PC-3 (cell line): ENCODE measurements around the gene AS3MT. TPM values are rescaled to one million over a fixed set of nuclear protein-coding genes. Genes with fewer than 3 reads are reported as not detected.

Experiments
- ATAC-seq: fragments of 200-7000 bp; cut with Tn5 transposase; 2 replicates; pipeline ENCODE4 v1.9.1; 2020; ENCODE audit warnings: mild to moderate bottlenecking, moderate library complexity
- BruUV-seq: library from RNA; stranded (reverse); fragments of 400-500 nt; replicated peaks from 2 replicates; lab custom pipeline; 2021; lab: Mats Ljungman, UMichigan
- CTCF ChIA-PET: fragments of 300-600 bp; sonication (Branson Sonifier 250); formaldehyde crosslinking; loops from one replicate; lab custom pipeline; 2022; ENCODE audit warnings: antibody characterized with exemption; lab: Charles Lee
- POLR2A ChIA-PET: fragments of 300-600 bp; sonication (Branson Sonifier 250); formaldehyde crosslinking; loops from one replicate; lab custom pipeline; 2022; ENCODE audit warnings: antibody characterized with exemption; ENCODE audit not compliant: unreplicated experiment; lab: Charles Lee
- DNase-seq: peaks from one replicate; pipeline ENCODE4 v3.0.0-alpha.2; 2015
- H2AFZ ChIP-seq: fragments of 300-600 bp; sonication (generic); 2 replicates; pipeline ENCODE4 v1.6.0; 2016; ENCODE audit warnings: antibody characterized with exemption, low read length
- H3F3A ChIP-seq: fragments of 300-600 bp; sonication (generic); one replicate; pipeline ENCODE4 v1.6.0; 2017; ENCODE audit warnings: antibody characterized with exemption, low read length, control low read depth, mild to moderate bottlenecking; ENCODE audit not compliant: unreplicated experiment
- H3K27ac ChIP-seq: fragments of 300-600 bp; sonication (generic); 2 replicates; pipeline ENCODE4 v1.5.1; 2016; ENCODE audit warnings: mild to moderate bottlenecking, low read length
- H3K27me3 ChIP-seq: fragments of 300-600 bp; sonication (generic); 2 replicates; pipeline ENCODE4 v1.6.1; 2016; ENCODE audit warnings: low read length, mixed read lengths
- H3K36me3 ChIP-seq: fragments of 300-600 bp; sonication (generic); 2 replicates; pipeline ENCODE4 v1.6.1; 2016; ENCODE audit warnings: low read depth, mixed run types, low read length, mixed read lengths
- H3K4me1 ChIP-seq: fragments of 300-600 bp; sonication (generic); 2 replicates; pipeline ENCODE4 v1.5.1; 2016; ENCODE audit warnings: low read length; ENCODE audit not compliant: insufficient read depth
- H3K4me2 ChIP-seq: fragments of 300-600 bp; sonication (generic); 2 replicates; pipeline ENCODE4 v1.6.0; 2016; ENCODE audit warnings: low read length
- H3K4me3 ChIP-seq: fragments of 300-600 bp; sonication (generic); 2 replicates; pipeline ENCODE4 v1.5.1; 2016; ENCODE audit warnings: mild to moderate bottlenecking, low read length, mixed read lengths
- H3K79me2 ChIP-seq: fragments of 300-600 bp; sonication (generic); 2 replicates; pipeline ENCODE4 v1.6.1; 2017; ENCODE audit warnings: low read length, mixed read lengths
- H3K9ac ChIP-seq: fragments of 300-600 bp; sonication (generic); 2 replicates; pipeline ENCODE4 v1.6.0; 2016; ENCODE audit warnings: mild to moderate bottlenecking, low read length
- H3K9me2 ChIP-seq: fragments of 300-600 bp; sonication (generic); replicated peaks from 2 replicates; pipeline ENCODE4 v1.6.1; 2016; ENCODE audit warnings: mixed run types, low read length, mixed read lengths
- H3K9me3 ChIP-seq: fragments of 300-600 bp; sonication (generic); 2 replicates; pipeline ENCODE4 v1.6.1; 2016; ENCODE audit warnings: low read length, mixed read lengths
- H4K20me1 ChIP-seq: fragments of 300-600 bp; sonication (generic); 2 replicates; pipeline ENCODE4 v1.6.1; 2016; ENCODE audit warnings: low read length, mixed read lengths
- EZH2 ChIP-seq: fragments of 300-600 bp; sonication (generic); IDR thresholded peaks from one replicate; pipeline ENCODE4 v1.6.1; 2017; ENCODE audit warnings: antibody characterized with exemption, mild to moderate bottlenecking, low read length; ENCODE audit not compliant: unreplicated experiment
- EZH2phosphoT487 ChIP-seq: fragments of 300-600 bp; sonication (generic); IDR thresholded peaks from 2 replicates; pipeline ENCODE4 v1.6.1; 2018; ENCODE audit warnings: mild to moderate bottlenecking, antibody characterized with exemption, low read length, borderline replicate concordance
- intact Hi-C: fragments of 100-400 bp; cut with micrococcal nuclease; formaldehyde crosslinking; loops from 2 replicates; pipeline ENCODE4 v1.9.0; 2023
- total RNA-seq: library from RNA; depleted of rRNA; stranded (reverse); fragments of >200 nt; gene quantifications from 2 replicates; pipeline ENCODE4 v1.2.3, GENCODE V29; 2014
- TF ChIP-seq, protein P1 (sequence below): fragments of 300-600 bp; sonication (generic); conservative IDR thresholded peaks from 2 replicates; pipeline ENCODE4 v1.5.1; 2017; ENCODE audit warnings: antibody characterized with exemption, low read depth, mild to moderate bottlenecking, low read length

AS3MT gene
- total RNA-seq, 1 experiment from 2014 or later = 3.5 TPM

DNA sequence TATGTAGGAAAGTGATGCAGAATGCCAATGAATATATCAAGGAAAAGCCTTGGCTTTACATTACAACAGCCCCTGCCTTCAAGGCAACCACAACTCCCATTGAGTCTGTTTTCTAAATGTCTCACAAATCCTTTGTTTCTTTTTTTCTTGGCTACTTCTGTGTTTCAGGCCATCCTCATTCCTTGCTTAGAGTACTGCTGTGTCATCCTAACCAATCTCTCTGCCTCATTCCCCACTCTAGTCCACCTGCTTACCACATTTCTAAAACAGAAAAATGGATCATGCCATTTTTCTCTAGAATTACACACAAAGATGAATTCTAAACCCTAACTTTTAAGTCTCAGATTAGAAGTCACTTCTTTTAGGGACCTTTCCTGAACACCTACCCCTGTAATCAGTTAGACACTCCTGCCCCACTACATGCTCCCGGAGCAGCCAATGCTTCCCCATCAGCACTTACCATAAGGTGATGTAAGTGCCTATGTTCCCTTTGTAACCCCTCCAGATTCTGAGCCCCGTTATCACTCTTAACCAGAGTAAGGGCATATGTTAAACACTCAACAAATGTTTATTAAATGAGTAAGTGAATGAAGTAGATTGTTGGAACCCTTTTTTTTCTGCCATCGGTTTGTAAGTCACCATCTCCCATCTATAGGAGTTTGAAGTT, 12.4 kb upstream of the AS3MT start:
- ChIA-PET POLR2A (no interaction called here), CTCF (no interaction called here)
- H3K4me2 ChIP-seq = no peak overlapping the region
- no peak overlapping the region for H3K9ac ChIP-seq
- ATAC-seq = no peak
- no peaks in the 10 kb centered on the region for H3K9me2 ChIP-seq
- TF ChIP-seq EZH2 (no peak), EZH2phosphoT487 (no peak)
- TF ChIP-seq, protein P1, sequence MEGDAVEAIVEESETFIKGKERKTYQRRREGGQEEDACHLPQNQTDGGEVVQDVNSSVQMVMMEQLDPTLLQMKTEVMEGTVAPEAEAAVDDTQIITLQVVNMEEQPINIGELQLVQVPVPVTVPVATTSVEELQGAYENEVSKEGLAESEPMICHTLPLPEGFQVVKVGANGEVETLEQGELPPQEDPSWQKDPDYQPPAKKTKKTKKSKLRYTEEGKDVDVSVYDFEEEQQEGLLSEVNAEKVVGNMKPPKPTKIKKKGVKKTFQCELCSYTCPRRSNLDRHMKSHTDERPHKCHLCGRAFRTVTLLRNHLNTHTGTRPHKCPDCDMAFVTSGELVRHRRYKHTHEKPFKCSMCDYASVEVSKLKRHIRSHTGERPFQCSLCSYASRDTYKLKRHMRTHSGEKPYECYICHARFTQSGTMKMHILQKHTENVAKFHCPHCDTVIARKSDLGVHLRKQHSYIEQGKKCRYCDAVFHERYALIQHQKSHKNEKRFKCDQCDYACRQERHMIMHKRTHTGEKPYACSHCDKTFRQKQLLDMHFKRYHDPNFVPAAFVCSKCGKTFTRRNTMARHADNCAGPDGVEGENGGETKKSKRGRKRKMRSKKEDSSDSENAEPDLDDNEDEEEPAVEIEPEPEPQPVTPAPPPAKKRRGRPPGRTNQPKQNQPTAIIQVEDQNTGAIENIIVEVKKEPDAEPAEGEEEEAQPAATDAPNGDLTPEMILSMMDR = no peak
- no peaks in the 10 kb centered on the region for H3K36me3 ChIP-seq
- no peaks in the 10 kb centered on the region for H4K20me1 ChIP-seq
- H3K27ac ChIP-seq = no peak overlapping the region
- no TSS peak for BruUV-seq
- H3K4me3 ChIP-seq = no peak overlapping the region
- no peak for DNase-seq
- no peaks in the 10 kb centered on the region for H3K27me3 ChIP-seq
- no peaks in the 10 kb centered on the region for H3K9me3 ChIP-seq
- H2AFZ ChIP-seq = no peak overlapping the region
- no peaks in the 10 kb centered on the region; the same call in 1 of the 2 replicates for H3K4me1 ChIP-seq
- intact Hi-C loops = no loop called here
- H3K79me2 ChIP-seq = peaks cover 22% of the 10 kb centered on the region
- no peaks in the 10 kb centered on the region for H3F3A ChIP-seq

DNA sequence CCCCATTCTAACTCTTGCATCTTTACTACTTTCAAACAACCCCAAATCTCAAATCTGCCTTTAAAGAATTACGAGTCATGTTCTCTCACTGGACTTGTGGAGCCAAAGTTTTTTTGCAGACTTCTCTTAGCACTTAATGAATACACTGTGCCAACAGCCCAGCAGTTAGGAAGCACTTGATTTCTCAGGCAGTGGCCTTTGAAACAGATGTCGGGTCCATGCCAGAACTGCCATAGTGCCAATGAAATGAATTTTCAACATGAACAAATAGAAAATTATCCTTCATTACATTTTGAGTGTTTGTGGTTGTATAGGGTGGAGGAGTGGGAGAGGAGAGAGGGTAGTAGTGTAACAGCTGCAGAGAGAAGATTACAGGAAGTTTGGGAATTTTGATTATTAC, 9.4 kb upstream of the AS3MT start:
- no peak for ATAC-seq
- H3K9me2 ChIP-seq = no peaks in the 10 kb centered on the region
- no peaks in the 10 kb centered on the region for H3K4me1 ChIP-seq
- H3K27ac ChIP-seq = no peak overlapping the region
- ChIA-PET POLR2A (no interaction called here), CTCF (no interaction called here)
- H4K20me1 ChIP-seq = no peaks in the 10 kb centered on the region
- BruUV-seq = no TSS peak
- H3K79me2 ChIP-seq = peaks cover 22% of the 10 kb centered on the region
- intact Hi-C loops = no loop called here
- H3K9ac ChIP-seq = no peak overlapping the region
- H3K4me2 ChIP-seq = no peak overlapping the region
- H3K4me3 ChIP-seq = no peak overlapping the region
- DNase-seq = no peak
- no peaks in the 10 kb centered on the region for H3K27me3 ChIP-seq
- H3F3A ChIP-seq = no peaks in the 10 kb centered on the region
- TF ChIP-seq EZH2 = no peak
- no peak for TF ChIP-seq EZH2phosphoT487
- TF ChIP-seq, protein P1 = no peak
- H2AFZ ChIP-seq = no peak overlapping the region
- H3K36me3 ChIP-seq = no peaks in the 10 kb centered on the region; the same call in 1 of the 2 replicates
- H3K9me3 ChIP-seq = no peaks in the 10 kb centered on the region

DNA sequence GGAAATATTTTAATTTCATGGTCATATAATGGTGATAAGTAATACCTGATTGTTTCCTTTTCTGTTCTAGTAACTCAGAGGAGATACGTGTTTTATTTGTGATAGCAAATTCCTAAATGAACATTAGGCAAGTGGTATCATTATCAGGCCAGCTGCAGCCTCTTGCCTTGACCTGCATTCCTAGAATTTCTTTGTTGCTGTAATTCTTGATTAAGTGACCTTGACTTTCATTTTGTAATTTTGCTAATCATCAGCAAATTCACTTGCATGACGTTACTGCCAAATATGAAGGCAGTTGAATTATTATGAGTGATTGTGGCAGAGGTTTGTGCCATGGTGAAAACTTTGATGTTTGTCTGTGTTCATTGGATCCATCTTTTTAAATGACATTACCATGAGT, 5.6 kb upstream of the AS3MT start:
- ChIA-PET CTCF (no interaction called here), POLR2A (no interaction called here)
- no peaks in the 10 kb centered on the region; the same call in 1 of the 2 replicates for H3K36me3 ChIP-seq
- H3K4me3 ChIP-seq = no peak overlapping the region
- DNase-seq (no peak), ATAC-seq (no peak)
- H3K4me2 ChIP-seq = no peak overlapping the region
- no peaks in the 10 kb centered on the region for H3K9me3 ChIP-seq
- no peaks in the 10 kb centered on the region for H4K20me1 ChIP-seq
- no peaks in the 10 kb centered on the region for H3K9me2 ChIP-seq
- H3K79me2 ChIP-seq = no peaks in the 10 kb centered on the region
- no peaks in the 10 kb centered on the region for H3F3A ChIP-seq
- no peak overlapping the region for H3K9ac ChIP-seq
- TF ChIP-seq, protein P1 = no peak
- TF ChIP-seq EZH2phosphoT487 (no peak), EZH2 (no peak)
- intact Hi-C loops = no loop called here
- no peak overlapping the region for H2AFZ ChIP-seq
- no peaks in the 10 kb centered on the region for H3K4me1 ChIP-seq
- H3K27me3 ChIP-seq = no peaks in the 10 kb centered on the region
- TSS peak; percentile 37 for BruUV-seq
- H3K27ac ChIP-seq = no peak overlapping the region
